Endothelial cell (in vitro differentiated cells): Measurements from ENCODE around the gene GJC2. TPM values are rescaled to one million over a fixed set of nuclear protein-coding genes. Genes with fewer than 3 reads are reported as not detected.

Experiments
- DNase-seq: peaks from one replicate; pipeline ENCODE4 v3.0.0; 2021; ENCODE audit warnings: low spot score
- H3K27ac Mint-ChIP-seq: one replicate; pipeline ENCODE4 v1.8.0; 2021; ENCODE audit warnings: mixed read lengths, inconsistent platforms; ENCODE audit not compliant: unreplicated experiment
- H3K27me3 Mint-ChIP-seq: one replicate; pipeline ENCODE4 v1.8.0; 2021; ENCODE audit warnings: mild to moderate bottlenecking, moderate library complexity, mixed read lengths, inconsistent platforms; ENCODE audit not compliant: unreplicated experiment
- H3K36me3 Mint-ChIP-seq: one replicate; pipeline ENCODE4 v1.8.0; 2021; ENCODE audit warnings: mild to moderate bottlenecking, low read depth, mixed read lengths, inconsistent platforms; ENCODE audit not compliant: unreplicated experiment
- H3K4me1 Mint-ChIP-seq: one replicate; pipeline ENCODE4 v1.8.0; 2021; ENCODE audit warnings: mild to moderate bottlenecking, mixed read lengths, inconsistent platforms; ENCODE audit not compliant: unreplicated experiment
- H3K4me3 Mint-ChIP-seq: one replicate; pipeline ENCODE4 v1.8.0; 2021; ENCODE audit warnings: mild to moderate bottlenecking, mixed read lengths, inconsistent platforms; ENCODE audit not compliant: unreplicated experiment
- H3K9me3 Mint-ChIP-seq: one replicate; pipeline ENCODE4 v1.8.0; 2021; ENCODE audit warnings: mixed read lengths, inconsistent platforms; ENCODE audit not compliant: unreplicated experiment
- CTCF ChIP-seq: fragments of 200-600 bp; sonication (generic); IDR thresholded peaks from one replicate; pipeline ENCODE4 v1.5.0; 2021; ENCODE audit warnings: antibody characterized with exemption; ENCODE audit not compliant: unreplicated experiment
- total RNA-seq: library from RNA; stranded (reverse); fragmentation: NEBNext Ultra II Directional; extraction: Animal tissue kit (Norgen Biotek cat#: 25700); gene quantifications from one replicate; pipeline ENCODE4 v1.2.1, GENCODE V29; 2021; ENCODE audit not compliant: unreplicated experiment

Gene GJC2
- total RNA-seq, 1 donor from 2014 or later = 13.0 TPM

DNA sequence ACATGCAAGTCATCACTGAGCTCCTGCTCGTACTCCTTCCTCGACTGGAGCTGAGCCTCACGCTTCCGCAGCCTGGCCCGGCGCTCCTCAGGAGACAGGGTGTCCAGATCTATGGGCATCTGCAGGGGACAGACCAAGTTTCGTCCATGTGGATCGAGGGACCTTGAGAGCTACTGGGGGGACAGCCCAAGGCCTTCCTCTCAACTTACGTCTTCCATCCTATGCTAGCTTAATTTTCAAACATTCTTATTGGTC, 43.0 kb upstream of the GJC2 start:
- Mint-ChIP-seq H3K36me3 (peaks cover 4% of the 10 kb centered on the region), H3K4me3 (peak overlapping the region; percentile 19), H3K9me3 (no peaks in the 10 kb centered on the region), H3K27ac (peak overlapping the region; percentile 31), H3K4me1 (peaks cover 20% of the 10 kb centered on the region), H3K27me3 (peaks cover 10% of the 10 kb centered on the region)
- no peak for TF ChIP-seq CTCF
- no peak for DNase-seq

- no peak for TF ChIP-seq CTCF
- Mint-ChIP-seq H3K36me3 (peaks cover 4% of the 10 kb centered on the region), H3K27ac (no peak overlapping the region), H3K4me3 (peak overlapping the region; percentile 95), H3K9me3 (no peaks in the 10 kb centered on the region), H3K27me3 (peaks cover 10% of the 10 kb centered on the region), H3K4me1 (peaks cover 20% of the 10 kb centered on the region)
- no peak for DNase-seq
Observed at GRCh38 chr1:228107636-228108035, 42.1 kb upstream of the GJC2 start.

DNA sequence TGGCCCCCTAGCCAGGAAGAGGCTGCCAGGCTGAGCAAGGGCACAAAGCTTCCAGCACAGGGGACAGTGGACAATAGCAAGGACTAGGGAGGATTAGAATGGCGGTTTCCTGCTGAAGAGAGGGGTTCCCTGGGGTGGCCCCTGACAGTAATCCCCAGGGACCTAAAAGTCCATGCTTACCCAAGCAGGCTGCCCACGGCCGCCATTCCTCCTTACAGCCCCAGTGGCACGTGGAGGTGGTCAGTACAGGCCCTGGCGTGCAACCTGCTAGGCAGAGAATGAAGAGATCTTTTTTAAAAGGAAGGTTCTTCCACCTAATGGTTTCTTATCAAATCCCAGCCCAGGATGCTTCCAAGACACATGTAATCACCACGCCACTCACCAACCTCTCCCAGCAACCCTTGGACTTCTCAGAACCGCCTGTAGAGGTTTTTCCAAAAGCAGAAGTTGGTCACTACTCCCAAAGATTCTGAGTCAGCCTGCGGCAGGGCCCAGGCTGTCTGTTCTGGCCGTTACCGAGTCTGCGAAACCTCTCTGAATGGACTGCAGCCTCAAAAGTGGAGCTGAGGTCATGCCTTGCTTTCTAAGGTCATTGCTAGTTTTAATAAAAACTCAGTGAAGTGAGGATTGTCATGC, 41.6 kb upstream of the GJC2 start:
- H3K4me1 Mint-ChIP-seq = peaks cover 20% of the 10 kb centered on the region
- no peak for DNase-seq
- peak overlapping the region; percentile 95 for H3K4me3 Mint-ChIP-seq
- peaks cover 4% of the 10 kb centered on the region for H3K36me3 Mint-ChIP-seq
- H3K27ac Mint-ChIP-seq = no peak overlapping the region
- no peak for TF ChIP-seq CTCF
- H3K27me3 Mint-ChIP-seq = peaks cover 10% of the 10 kb centered on the region
- no peaks in the 10 kb centered on the region for H3K9me3 Mint-ChIP-seq

DNA sequence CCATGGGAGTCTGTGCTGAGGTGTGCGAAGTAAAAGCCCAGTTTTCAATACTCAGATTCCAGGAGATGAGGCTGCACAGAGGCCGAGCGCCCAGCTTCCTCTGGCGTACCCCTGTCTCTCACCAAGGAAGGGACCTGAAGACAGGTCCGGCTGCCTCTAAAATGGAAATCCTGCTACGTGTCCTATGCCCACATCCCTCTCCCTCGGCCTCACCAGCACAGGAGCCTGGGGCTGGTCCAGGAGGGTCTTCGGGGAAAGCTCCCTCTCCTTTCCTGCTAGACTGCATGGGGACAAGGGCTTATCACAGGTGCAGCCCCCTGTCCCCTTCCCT, 41.0 kb upstream of the GJC2 start:
- Mint-ChIP-seq H3K27me3 (peaks cover 10% of the 10 kb centered on the region), H3K27ac (no peak overlapping the region), H3K9me3 (no peaks in the 10 kb centered on the region), H3K4me3 (peak overlapping the region; percentile 95), H3K36me3 (peaks cover 4% of the 10 kb centered on the region), H3K4me1 (peaks cover 20% of the 10 kb centered on the region)
- DNase-seq = no peak
- no peak for TF ChIP-seq CTCF

GRCh38 chr1:228109073-228109961, 40.4 kb upstream of the GJC2 start, which contains the start of gene MRPL55:
Gene MRPL55 (minus strand): TSS chr1:228109299. CDS start chr1:228108260, 1,039 bp downstream.
- DNase-seq = peak; percentile 99
- peaks cover 9% of the 10 kb centered on the region for H3K27me3 Mint-ChIP-seq
- no peak for TF ChIP-seq CTCF
- peak within 1 kb of the TSS; percentile 95 for H3K4me3 Mint-ChIP-seq
- peaks cover 4% of the 10 kb centered on the region for H3K36me3 Mint-ChIP-seq
- peaks cover 19% of the 10 kb centered on the region for H3K4me1 Mint-ChIP-seq
- peak within 1 kb of the TSS; percentile 86 for H3K27ac Mint-ChIP-seq
- H3K9me3 Mint-ChIP-seq = no peaks in the 10 kb centered on the region
